Tibial artery (tissue), 4 donors: ENCODE measurements around the gene NDUFV1.

Experiments used
- DNase-seq, 2 donors: peaks; one replicate each; pipeline ENCODE4 v3.0.0-alpha.2; 2019
- H3K27ac ChIP-seq, 2 donors: fragments of 200-600 bp; sonication (generic) in 1 of 2; 1 replicate in 1 of 2; 2 replicates in 1 of 2; pipeline ENCODE4 v1.5.1; 2018 to 2019; ENCODE audit warnings: mild to moderate bottlenecking in 1 of 2
- H3K27me3 ChIP-seq, 2 donors: fragments of 200-600 bp; sonication (generic) in 1 of 2; one replicate each; pipeline versions ENCODE4 v1.5.1 to v1.6.0; 2016 to 2019
- H3K36me3 ChIP-seq, 3 donors: fragments of 200-600 bp; sonication (generic) in 2 of 3; one replicate each; pipeline ENCODE4 v1.5.1; 2016 to 2019; ENCODE audit warnings: mild to moderate bottlenecking in 2 of 3
- H3K4me1 ChIP-seq, 4 donors: fragments of 200-600 bp; sonication (generic) in 2 of 4; 1 replicate in 3 of 4; 2 replicates in 1 of 4; pipeline ENCODE4 v1.5.1; 2016 to 2019
- H3K4me3 ChIP-seq, 2 donors: fragments of 200-600 bp; sonication (generic) in 1 of 2; 1 replicate in 1 of 2; 2 replicates in 1 of 2; pipeline ENCODE4 v1.5.1; 2018 to 2019; ENCODE audit warnings: mild to moderate bottlenecking in 2 of 2
- H3K9me3 ChIP-seq, 3 donors: fragments of 200-600 bp; sonication (generic) in 1 of 3; one replicate each; pipeline ENCODE4 v1.5.1; 2016 to 2019
- CTCF ChIP-seq, 2 experiments: fragments of 200-600 bp in 1 of 2; fragments of 450-650 bp in 1 of 2; IDR thresholded peaks; one replicate each; pipeline ENCODE4 v1.5.1; 2017 to 2019; ENCODE audit warnings: antibody characterized with exemption in 2 of 2, mild to moderate bottlenecking in 1 of 2, moderate library complexity in 1 of 2
- intact Hi-C: fragments of 100-400 bp; cut with DNase I; formaldehyde crosslinking; loops from one replicate; pipeline ENCODE4 v1.15.0; 2023; ENCODE audit warnings: low total_unique reads

Gene NDUFV1

GRCh38 chr11:67606093-67606491, 644 bp upstream of the NDUFV1 start:
- intact Hi-C loops: no loop called here
- Histone ChIP-seq H3K9me3 (no peaks in the 10 kb centered on the region), H3K27me3 (no peaks in the 10 kb centered on the region), H3K4me3 (peak overlapping the region; percentile 74 to 93), H3K4me1 (peaks cover 0 to 21% (median 18%) of the 10 kb centered on the region in 4 donors), H3K27ac (peak overlapping the region; percentile 78 to 91), H3K36me3 (peaks cover 12 to 28% (median 26%) of the 10 kb centered on the region in 3 donors)
- TF ChIP-seq CTCF (IDR thresholded peaks at IDR 0.05): no peak
- DNase-seq: no peak

GRCh38 chr11:67607507-67607906, 771 bp downstream of the NDUFV1 start:
- Histone ChIP-seq H3K27ac (peak overlapping the region; percentile 78 to 91), H3K4me3 (peak overlapping the region; percentile 74 to 93), H3K9me3 (no peaks in the 10 kb centered on the region), H3K27me3 (no peaks in the 10 kb centered on the region), H3K4me1 (peaks cover 0 to 21% (median 18%) of the 10 kb centered on the region in 4 donors), H3K36me3 (peaks cover 18 to 42% (median 40%) of the 10 kb centered on the region in 3 donors)
- TF ChIP-seq CTCF (IDR thresholded peaks at IDR 0.05): no peak
- intact Hi-C loops: no loop called here
- DNase-seq: no peak

GRCh38 chr11:67608486-67608885, 1.8 kb downstream of the NDUFV1 start:
- no peak for DNase-seq
- intact Hi-C loops: no loop called here
- Histone ChIP-seq H3K36me3 (peaks cover 18 to 52% (median 45%) of the 10 kb centered on the region in 3 donors), H3K4me1 (peaks cover 0 to 22% (median 18%) of the 10 kb centered on the region in 4 donors), H3K27ac (no peak overlapping the region), H3K4me3 (no peak overlapping the region), H3K9me3 (no peaks in the 10 kb centered on the region), H3K27me3 (no peaks in the 10 kb centered on the region)
- no peak for TF ChIP-seq CTCF (IDR thresholded peaks at IDR 0.05)

GRCh38 chr11:67609316-67609715, 2.6 kb downstream of the NDUFV1 start:
- Histone ChIP-seq H3K4me3 (no peak overlapping the region), H3K36me3 (peaks cover 18 to 52% (median 45%) of the 10 kb centered on the region in 3 donors), H3K4me1 (peaks cover 0 to 30% (median 26%) of the 10 kb centered on the region in 4 donors), H3K27ac (no peak overlapping the region), H3K9me3 (no peaks in the 10 kb centered on the region), H3K27me3 (peaks cover 0 to 2% of the 10 kb centered on the region in 2 donors)
- no peak for DNase-seq
- no peak for TF ChIP-seq CTCF (IDR thresholded peaks at IDR 0.05)
- intact Hi-C loops: no loop called here

- TF ChIP-seq CTCF (IDR thresholded peaks at IDR 0.05): no peak
- no peak overlapping the region for H3K27ac ChIP-seq
- H3K4me3 ChIP-seq: no peak overlapping the region
- H3K4me1 ChIP-seq: peaks cover 0 to 35% (median 29%) of the 10 kb centered on the region in 4 donors
- peaks cover 0 to 12% of the 10 kb centered on the region in 2 donors for H3K27me3 ChIP-seq
- H3K9me3 ChIP-seq: no peaks in the 10 kb centered on the region
- H3K36me3 ChIP-seq: peaks cover 18 to 52% (median 45%) of the 10 kb centered on the region in 3 donors
- DNase-seq: no peak
- intact Hi-C loops: loop anchor here (5.0 kb wide), 1 partner anchor 38 kb away; no protein-coding TSS in a partner anchor
Measured at GRCh38 chr11:67610302-67610868, 3.6 kb downstream of the NDUFV1 start.
